ENCODE measurements around the gene IVNS1ABP. TPM values are rescaled to one million over a fixed set of nuclear protein-coding genes. Genes with fewer than 3 reads are reported as not detected.

Gene IVNS1ABP
- total and polyA plus RNA-seq, 8 donors: 19.3 to 297 (median 54.1) TPM

GRCh38 chr1:185292237-185292636, 24.8 kb downstream of the IVNS1ABP start:
- 63 to 83% (median 71%) methylated on average over 5 of the region's 5 CpGs for WGBS, 5 donors
- no peak overlapping the region for H3K27ac ChIP-seq
- no peaks in the 10 kb centered on the region for H3K27me3 ChIP-seq
- intact Hi-C loops (cut with DNase I; ENCODE audit: low total_unique reads): no loop called here
- DNase-seq: no peak
- TF ChIP-seq EP300 (IDR thresholded peaks at IDR 0.05) (no peak), POLR2AphosphoS5 (IDR thresholded peaks at IDR 0.05) (no peak), POLR2A (IDR thresholded peaks at IDR 0.05) (no peak)
- TF ChIP-seq, protein P1, sequence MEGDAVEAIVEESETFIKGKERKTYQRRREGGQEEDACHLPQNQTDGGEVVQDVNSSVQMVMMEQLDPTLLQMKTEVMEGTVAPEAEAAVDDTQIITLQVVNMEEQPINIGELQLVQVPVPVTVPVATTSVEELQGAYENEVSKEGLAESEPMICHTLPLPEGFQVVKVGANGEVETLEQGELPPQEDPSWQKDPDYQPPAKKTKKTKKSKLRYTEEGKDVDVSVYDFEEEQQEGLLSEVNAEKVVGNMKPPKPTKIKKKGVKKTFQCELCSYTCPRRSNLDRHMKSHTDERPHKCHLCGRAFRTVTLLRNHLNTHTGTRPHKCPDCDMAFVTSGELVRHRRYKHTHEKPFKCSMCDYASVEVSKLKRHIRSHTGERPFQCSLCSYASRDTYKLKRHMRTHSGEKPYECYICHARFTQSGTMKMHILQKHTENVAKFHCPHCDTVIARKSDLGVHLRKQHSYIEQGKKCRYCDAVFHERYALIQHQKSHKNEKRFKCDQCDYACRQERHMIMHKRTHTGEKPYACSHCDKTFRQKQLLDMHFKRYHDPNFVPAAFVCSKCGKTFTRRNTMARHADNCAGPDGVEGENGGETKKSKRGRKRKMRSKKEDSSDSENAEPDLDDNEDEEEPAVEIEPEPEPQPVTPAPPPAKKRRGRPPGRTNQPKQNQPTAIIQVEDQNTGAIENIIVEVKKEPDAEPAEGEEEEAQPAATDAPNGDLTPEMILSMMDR (IDR thresholded peaks at IDR 0.05): no peak
- peaks cover 15 to 39% (median 32%) of the 10 kb centered on the region in 4 donors for H3K36me3 ChIP-seq
- peaks cover 0 to 16% (median 0%) of the 10 kb centered on the region in 4 donors for H3K4me1 ChIP-seq
- H3K4me3 ChIP-seq: no peak overlapping the region
- no peaks in the 10 kb centered on the region for H3K9me3 ChIP-seq

GRCh38 chr1:185291652-185292051, 25.4 kb downstream of the IVNS1ABP start:
- TF ChIP-seq POLR2AphosphoS5 (IDR thresholded peaks at IDR 0.05) (no peak), EP300 (IDR thresholded peaks at IDR 0.05) (no peak), POLR2A (IDR thresholded peaks at IDR 0.05) (no peak)
- TF ChIP-seq, protein P1 (IDR thresholded peaks at IDR 0.05): no peak
- Histone ChIP-seq H3K27ac (no peak overlapping the region), H3K4me3 (no peak overlapping the region), H3K9me3 (no peaks in the 10 kb centered on the region), H3K27me3 (no peaks in the 10 kb centered on the region), H3K4me1 (peaks cover 0 to 16% (median 0%) of the 10 kb centered on the region in 4 donors), H3K36me3 (peaks cover 12 to 33% (median 27%) of the 10 kb centered on the region in 4 donors)
- intact Hi-C loops (cut with DNase I; ENCODE audit: low total_unique reads): no loop called here
- WGBS, 5 donors: 72 to 90% (median 78%) methylated on average over 1 of the region's 1 CpG
- DNase-seq: no peak

DNA sequence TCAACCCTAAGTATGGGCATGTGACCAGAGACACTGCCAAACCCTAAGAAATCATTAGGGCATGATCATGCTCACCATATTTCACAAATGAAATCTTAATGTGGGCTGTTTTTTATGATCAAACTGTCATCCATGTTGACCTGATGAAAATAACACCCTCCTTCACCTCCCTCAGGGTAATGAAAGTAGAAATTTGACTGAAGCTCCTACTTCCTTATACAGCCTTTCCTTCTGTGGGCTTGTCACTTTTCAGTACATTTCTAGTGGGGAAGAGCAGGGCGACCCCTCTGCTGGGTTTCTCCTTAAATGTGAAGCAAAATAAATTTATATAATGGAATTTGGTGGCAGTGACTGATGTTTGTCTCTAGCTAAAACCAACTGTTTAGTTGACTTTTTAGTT, 25.9 kb downstream of the IVNS1ABP start:
- intact Hi-C loops (cut with DNase I; ENCODE audit: low total_unique reads): no loop called here
- Histone ChIP-seq H3K4me1 (peaks cover 0 to 16% (median 0%) of the 10 kb centered on the region in 4 donors), H3K36me3 (peaks cover 7 to 28% (median 22%) of the 10 kb centered on the region in 4 donors), H3K27me3 (no peaks in the 10 kb centered on the region), H3K9me3 (no peaks in the 10 kb centered on the region), H3K4me3 (no peak overlapping the region), H3K27ac (no peak overlapping the region)
- no peak for TF ChIP-seq POLR2A (IDR thresholded peaks at IDR 0.05)
- TF ChIP-seq EP300 (IDR thresholded peaks at IDR 0.05): no peak
- TF ChIP-seq, protein P1 (IDR thresholded peaks at IDR 0.05): no peak
- TF ChIP-seq POLR2AphosphoS5 (IDR thresholded peaks at IDR 0.05): no peak
- WGBS, 5 donors: 78 to 92% (median 84%) methylated on average over 1 of the region's 1 CpG
- no peak for DNase-seq

DNA sequence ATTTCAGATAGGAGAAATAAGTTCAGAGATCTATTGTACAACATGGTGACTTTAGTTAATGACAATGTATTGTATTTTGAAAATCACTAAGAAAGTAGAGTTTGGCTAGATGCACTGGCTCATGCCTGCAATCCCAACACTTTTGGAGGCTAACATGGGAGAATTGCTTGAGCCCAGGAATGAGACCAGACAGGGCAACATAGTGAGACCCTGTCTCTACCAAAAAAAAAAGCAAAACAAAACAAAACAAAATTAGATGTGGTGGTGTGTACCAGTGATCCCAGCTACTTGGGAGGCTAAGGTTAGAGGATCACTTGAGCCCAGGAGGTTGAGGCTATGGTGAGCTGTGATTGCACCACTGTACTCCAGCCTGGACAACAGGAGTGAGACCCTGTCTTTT, 27.2 kb downstream of the IVNS1ABP start:
- Histone ChIP-seq H3K27ac (no peak overlapping the region), H3K4me1 (peaks cover 0 to 16% (median 0%) of the 10 kb centered on the region in 4 donors), H3K4me3 (no peak overlapping the region), H3K27me3 (no peaks in the 10 kb centered on the region), H3K36me3 (peaks cover 0 to 15% (median 10%) of the 10 kb centered on the region in 4 donors), H3K9me3 (no peaks in the 10 kb centered on the region)
- intact Hi-C loops (cut with DNase I; ENCODE audit: low total_unique reads): no loop called here
- TF ChIP-seq POLR2AphosphoS5 (IDR thresholded peaks at IDR 0.05) (no peak), EP300 (IDR thresholded peaks at IDR 0.05) (no peak), POLR2A (IDR thresholded peaks at IDR 0.05) (no peak)
- TF ChIP-seq, protein P1 (IDR thresholded peaks at IDR 0.05): no peak
- no peak for DNase-seq

Measured in stomach (tissue), 9 donors.